Prostate gland (tissue), 2 donors: ENCODE measurements around the gene MIEF2.

ENCODE experiments used
- CTCF ChIP-seq, 4 experiments: fragments of 200-600 bp in 2 of 4; fragments of 450-650 bp in 2 of 4; sonication (generic) in 2 of 4; IDR thresholded peaks; 1 replicate in 3 of 4; 2 replicates in 1 of 4; pipeline ENCODE4 v1.5.1; 2016 to 2019; ENCODE audit warnings: antibody characterized with exemption in 4 of 4, mild to moderate bottlenecking in 2 of 4, moderate library complexity in 2 of 4
- POLR2A ChIP-seq: fragments of 450-650 bp; IDR thresholded peaks from one replicate; pipeline ENCODE4 v1.6.1; 2016; ENCODE audit warnings: antibody characterized with exemption, mild to moderate bottlenecking
- POLR2AphosphoS5 ChIP-seq: sonication (generic); formaldehyde crosslinking; IDR thresholded peaks from one replicate; pipeline ENCODE4 v1.6.1; 2017; ENCODE audit warnings: antibody characterized with exemption

GRCh38 chr17:18227635-18228034 is 32.8 kb upstream of the MIEF2 start:
- TF ChIP-seq CTCF (IDR thresholded peaks at IDR 0.05): no peak
- no peak for TF ChIP-seq POLR2AphosphoS5
- TF ChIP-seq POLR2A: no peak
